Peyer's patch (tissue), 4 donors: Measurements from ENCODE around the gene ENPEP.

ENCODE experiments used
- CTCF ChIP-seq, 6 experiments: fragments of 450-650 bp in 4 of 6; fragments of 200-600 bp in 2 of 6; sonication (generic) in 1 of 6; IDR thresholded peaks; one replicate each; pipeline ENCODE4 v1.5.1; 2017 to 2019; ENCODE audit warnings: antibody characterized with exemption in 6 of 6, mild to moderate bottlenecking in 3 of 6, moderate library complexity in 1 of 6
- POLR2A ChIP-seq, 2 donors: fragments of 450-650 bp; IDR thresholded peaks; one replicate each; pipeline ENCODE4 v1.5.1; 2017; ENCODE audit warnings: antibody characterized with exemption in 2 of 2, mild to moderate bottlenecking in 2 of 2, moderate library complexity in 2 of 2

DNA sequence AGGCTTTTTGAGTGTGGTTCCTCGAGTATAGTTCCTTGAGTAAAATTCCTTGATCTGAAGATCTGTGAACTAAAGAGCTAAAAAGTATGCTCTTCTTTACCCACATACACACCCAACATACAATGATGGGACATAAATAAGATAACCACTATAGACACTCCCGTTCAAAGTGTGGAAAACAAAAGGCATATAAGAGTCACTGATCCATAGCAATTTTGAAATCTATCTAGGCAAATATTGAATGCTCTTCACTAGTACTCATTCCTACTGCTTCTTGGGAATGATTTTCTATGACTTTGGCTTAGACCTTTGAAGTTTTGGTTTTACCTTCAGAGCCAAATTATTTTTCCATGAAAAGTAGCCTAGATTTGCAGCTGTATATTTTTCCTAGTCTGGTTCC is 120.5 kb downstream of the ENPEP start:
- no peak for TF ChIP-seq CTCF (IDR thresholded peaks at IDR 0.05)
- no peak for TF ChIP-seq POLR2A (IDR thresholded peaks at IDR 0.05)
